ENCODE results near the gene MAP3K20.

Gene MAP3K20

GRCh38 chr2:173210270-173211196 is 134.9 kb downstream of the MAP3K20 start:
- peak; percentile 94 for DNase-seq

GRCh38 chr2:173213181-173213580 is 137.5 kb downstream of the MAP3K20 start:
- DNase-seq, result peak; percentile 39

DNA sequence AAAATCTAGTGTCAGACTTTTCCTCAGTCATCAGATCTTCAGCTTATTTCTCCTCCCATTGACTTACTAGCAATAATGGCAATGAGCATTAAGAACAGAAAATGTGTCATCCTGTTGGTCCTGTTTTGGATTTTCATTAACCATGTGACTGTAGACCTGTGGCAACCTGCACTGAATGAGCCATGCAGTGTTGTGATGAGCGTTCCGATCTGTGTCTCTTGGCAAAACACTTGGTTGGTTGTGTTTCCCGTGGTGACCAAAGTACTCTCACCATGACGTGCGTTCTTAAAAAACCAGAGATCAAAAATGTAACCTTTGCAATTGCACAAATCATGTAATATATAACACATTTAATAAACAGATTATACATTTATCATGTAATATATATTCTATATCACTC is 138.6 kb downstream of the MAP3K20 start:
- DNase-seq, result no peak

DNA sequence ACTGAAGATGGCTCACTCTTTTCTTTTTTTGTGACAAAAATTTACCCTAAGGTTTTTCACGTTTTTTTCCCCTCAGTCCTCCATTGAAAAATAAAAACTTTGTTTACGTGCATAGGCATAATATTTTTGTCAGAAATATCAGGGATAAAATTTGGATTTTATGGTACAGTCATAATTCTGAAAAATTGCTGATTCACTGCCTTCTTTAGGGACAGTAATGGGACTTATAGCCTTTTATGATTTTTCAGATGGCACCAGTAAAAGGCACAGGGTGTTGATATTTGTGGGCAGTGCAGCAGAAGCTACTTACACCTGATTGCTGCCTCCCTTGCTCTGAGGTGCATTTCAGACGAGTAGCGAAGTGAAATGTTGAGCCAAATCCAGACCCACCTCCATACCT is 139.7 kb downstream of the MAP3K20 start:
- DNase-seq, result no peak

DNA sequence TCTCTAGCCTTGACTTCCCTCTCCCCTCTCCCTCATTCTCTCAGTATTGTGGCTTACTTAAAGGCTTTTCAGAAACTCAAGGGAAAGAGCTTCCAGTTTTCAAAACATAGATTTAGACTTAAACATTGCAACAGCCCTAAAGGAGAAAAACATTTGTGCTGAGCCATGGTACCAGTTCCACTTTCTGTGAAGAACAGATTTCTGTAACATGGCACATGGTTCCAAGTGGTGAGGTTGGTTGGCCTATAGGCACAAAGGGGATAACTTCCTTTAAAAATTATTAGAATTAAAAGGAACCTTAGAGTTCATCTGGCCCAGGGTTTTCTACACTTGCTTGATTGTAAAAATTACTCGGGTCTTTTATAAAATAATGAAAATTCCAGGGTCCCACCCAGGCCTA is 140.4 kb downstream of the MAP3K20 start:
- DNase-seq, result no peak

DNA sequence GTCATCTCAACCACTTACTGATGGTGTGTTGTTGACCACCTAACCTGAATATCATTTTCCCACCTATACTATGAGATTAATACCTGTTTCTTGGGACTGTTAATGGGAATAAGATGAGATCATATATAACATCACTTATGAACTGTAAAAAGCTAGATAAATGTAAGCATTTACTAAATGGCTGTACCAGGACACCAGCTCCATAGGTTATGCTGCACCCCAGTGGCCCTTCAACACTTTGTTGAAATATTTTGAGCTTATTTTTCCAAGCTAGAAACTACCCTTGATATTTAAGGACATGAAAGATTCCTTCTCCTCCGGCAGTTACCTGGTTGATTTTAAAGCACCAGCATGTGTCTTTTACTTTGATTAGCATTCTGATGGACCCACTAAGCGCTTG is 141.0 kb downstream of the MAP3K20 start:
- no peak for DNase-seq

- peak; percentile 92 for DNase-seq
Measured at GRCh38 chr2:173217116-173217840, 141.6 kb downstream of the MAP3K20 start.

DNA sequence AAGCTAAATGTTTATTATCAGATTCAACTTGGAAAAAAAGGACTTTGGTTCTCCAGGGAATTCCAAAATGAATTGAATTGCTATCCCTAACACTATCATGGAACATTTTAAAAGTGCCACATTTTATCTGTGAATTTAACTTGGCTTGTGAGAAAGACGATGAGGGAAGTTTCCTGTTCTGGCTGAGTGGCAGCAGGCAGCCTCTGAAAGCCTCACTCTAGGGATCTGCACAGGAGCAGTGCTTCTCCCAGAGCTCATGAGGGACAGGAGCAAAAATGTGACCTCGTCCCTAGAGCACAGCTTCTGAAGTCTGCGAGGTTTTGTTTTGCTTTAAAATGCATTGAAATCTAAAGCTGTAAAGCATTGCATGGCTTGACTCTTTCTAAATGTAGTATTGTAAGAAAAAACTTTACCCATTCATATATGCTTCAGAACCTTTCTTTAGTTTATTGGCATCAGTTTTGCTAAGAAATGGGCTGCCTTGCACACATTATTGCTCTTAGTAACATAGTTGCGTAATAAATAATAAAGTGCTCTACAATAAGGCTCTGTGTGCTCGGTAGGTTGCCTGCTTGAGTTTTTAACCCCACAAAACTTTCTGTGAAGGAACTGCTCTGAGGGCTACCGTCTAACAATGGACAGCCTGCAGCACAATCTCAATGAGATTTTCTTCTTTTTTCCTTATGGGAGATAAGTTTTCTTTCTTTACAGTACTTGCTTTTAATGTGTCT is 142.8 kb downstream of the MAP3K20 start:
- DNase-seq, result peak; percentile 58

DNA sequence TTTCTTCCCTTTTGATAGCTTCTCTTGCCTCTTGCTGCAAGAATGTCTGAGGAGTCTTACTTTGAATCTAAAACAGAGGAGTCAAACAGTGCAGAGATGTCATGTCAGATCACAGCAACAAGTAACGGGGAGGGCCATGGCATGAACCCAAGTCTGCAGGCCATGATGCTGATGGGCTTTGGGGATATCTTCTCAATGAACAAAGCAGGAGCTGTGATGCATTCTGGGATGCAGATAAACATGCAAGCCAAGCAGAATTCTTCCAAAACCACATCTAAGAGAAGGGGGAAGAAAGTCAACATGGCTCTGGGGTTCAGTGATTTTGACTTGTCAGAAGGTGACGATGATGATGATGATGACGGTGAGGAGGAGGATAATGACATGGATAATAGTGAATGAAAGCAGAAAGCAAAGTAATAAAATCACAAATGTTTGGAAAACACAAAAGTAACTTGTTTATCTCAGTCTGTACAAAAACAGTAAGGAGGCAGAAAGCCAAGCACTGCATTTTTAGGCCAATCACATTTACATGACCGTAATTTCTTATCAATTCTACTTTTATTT is 145.6 kb downstream of the MAP3K20 start:
- DNase-seq, result no peak

GRCh38 chr2:173221937-173222594 is 146.4 kb downstream of the MAP3K20 start:
- peak; percentile 22 for DNase-seq

DNA sequence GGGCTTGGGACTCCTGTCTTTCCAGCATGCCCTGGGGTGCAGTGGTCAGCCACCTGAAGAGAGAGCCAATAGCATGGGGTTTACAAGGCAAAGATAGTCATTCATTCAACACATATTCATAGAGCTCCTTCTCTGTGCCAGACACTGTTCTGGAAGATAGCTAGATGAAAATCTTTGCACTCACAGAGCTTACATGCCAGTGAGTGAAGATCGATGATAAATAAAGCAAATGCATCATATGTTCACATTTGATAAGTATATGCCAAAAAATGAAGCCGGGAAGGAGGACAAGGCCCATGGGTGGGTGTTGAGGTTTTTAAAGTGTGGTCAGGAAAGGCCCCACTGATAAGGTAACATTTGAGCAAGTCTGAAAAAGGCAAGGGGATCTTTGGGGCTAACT is 148.2 kb downstream of the MAP3K20 start:
- DNase-seq, result no peak

DNA sequence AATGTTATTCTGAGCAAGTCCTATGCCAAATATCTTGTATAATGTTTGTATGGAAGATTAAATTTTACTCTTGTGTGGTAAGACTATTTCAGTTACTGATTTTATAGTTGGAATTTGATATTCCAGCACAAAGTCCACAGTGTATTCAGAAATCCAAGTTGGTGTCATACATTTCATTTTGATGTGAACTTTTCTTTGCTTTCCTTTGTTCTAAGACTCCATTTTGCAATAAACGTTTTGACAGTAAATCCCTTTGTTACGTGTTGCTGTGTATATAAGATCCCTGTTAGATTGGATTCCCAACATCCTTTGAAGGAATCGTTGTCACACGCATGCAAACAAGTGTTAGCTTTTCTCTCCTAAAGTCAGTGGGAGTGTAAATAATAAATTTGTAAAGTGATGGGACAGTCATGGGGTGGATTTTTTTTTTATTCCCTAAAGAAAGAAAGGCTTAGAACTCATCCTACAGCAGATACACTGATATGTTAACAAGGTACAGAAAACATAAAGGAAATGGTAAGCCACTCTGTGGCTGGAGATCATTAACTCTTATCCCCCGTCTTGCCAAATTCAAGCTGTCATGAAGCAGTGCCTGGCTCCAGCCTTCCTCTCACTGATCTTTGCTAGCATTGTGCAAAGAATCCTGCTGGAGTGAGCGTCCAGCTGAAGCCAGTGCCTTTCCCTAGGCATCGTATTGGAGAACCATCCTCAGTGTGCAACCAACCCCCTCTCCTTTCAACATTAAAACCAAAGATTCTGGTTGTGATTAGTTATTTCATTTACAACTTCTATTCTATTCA is 151.5 kb downstream of the MAP3K20 start:
- no peak for DNase-seq

GRCh38 chr2:173229086-173229485 is 153.4 kb downstream of the MAP3K20 start:
- no peak for DNase-seq

DNA sequence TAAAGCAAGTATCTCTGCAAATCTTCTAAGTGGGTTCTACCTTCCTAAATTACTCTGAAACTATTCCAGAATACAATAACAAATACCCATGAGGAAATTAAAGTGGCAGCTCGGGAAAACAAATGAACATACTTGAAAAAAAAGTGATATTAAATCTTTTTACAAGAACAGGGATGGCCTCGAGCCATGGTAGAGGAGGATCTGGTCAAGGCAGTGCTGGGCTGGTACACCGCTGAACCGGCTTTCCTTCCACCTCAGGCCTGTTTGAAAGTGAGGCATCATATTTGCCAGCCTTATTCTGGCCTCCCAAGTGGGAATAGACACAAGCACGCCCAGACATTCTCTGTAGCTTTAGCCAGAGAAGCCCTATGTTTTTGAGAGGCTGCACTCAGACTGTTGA is 154.5 kb downstream of the MAP3K20 start:
- DNase-seq, result no peak

DNA sequence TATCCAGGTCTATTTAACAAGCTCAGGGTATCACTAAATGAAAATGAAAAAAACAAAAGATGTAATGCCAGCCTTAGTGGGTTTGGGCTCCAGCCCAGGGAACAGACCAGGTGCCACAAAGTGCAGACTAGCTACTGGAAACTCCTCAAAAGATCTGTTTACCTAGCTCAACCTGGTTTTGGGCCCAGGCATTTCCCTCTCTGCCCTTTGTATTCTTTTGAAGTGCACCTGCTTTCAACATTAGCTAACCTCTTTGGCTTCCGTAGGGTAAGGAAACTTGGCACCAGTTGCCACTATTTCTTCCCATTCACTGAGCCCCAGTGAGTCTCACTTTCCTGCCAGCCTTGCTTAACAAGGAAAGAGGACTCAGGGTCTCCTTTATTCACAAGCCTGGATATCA is 155.4 kb downstream of the MAP3K20 start:
- no peak for DNase-seq

DNA sequence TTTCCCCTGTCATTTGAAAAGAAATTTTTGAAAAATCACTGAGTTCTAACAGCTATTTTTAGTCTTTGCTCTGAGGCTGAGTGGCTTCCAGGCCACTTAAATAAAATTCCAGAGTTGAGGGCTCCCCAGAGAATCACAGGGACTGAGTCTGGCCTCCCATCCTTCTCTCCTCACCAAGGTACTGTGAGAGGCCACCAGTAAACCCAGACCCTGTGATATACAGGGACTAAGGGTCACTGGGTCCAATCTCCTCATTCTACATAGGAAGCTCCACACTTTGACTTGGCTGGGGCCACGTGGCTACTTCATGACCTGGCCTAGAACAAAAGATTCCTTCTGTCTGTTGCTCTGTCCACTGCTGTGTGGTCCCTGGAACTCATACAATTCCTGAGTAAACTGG is 155.8 kb downstream of the MAP3K20 start:
- DNase-seq, result no peak

GRCh38 chr2:173232956-173233744 is 157.5 kb downstream of the MAP3K20 start:
- no peak for DNase-seq

GRCh38 chr2:173235947-173236803 is 160.5 kb downstream of the MAP3K20 start:
- no peak for DNase-seq

GRCh38 chr2:173238385-173238784 is 162.7 kb downstream of the MAP3K20 start:
- DNase-seq, result no peak

GRCh38 chr2:173238831-173239230 is 163.2 kb downstream of the MAP3K20 start:
- no peak for DNase-seq

All from NCI-H82 (cell line).